Memory B cell (primary cell): ENCODE data around the gene LSM3.

Source experiments
- ATAC-seq: fragments of 150-1000 bp; cut with Tn5 transposase; 2 replicates; pipeline ENCODE4 v1.10.0; 2021; ENCODE audit warnings: low read depth, mild to moderate bottlenecking, moderate library complexity
- DNase-seq, 2 donors: peaks; one replicate each; pipeline ENCODE4 v3.0.0; 2022; ENCODE audit warnings: low spot score in 2 of 2
- H3K27ac Mint-ChIP-seq: one replicate; pipeline ENCODE4 v1.8.0; 2022; ENCODE audit warnings: mild to moderate bottlenecking, moderate library complexity, mixed read lengths
- H3K27me3 Mint-ChIP-seq: one replicate; pipeline ENCODE4 v1.8.0; 2022; ENCODE audit warnings: mixed read lengths
- H3K36me3 Mint-ChIP-seq: one replicate; pipeline ENCODE4 v1.8.0; 2022; ENCODE audit warnings: mild to moderate bottlenecking, mixed read lengths
- H3K4me1 Mint-ChIP-seq: one replicate; pipeline ENCODE4 v1.8.0; 2022; ENCODE audit warnings: mixed read lengths
- H3K4me3 Mint-ChIP-seq: one replicate; pipeline ENCODE4 v1.8.0; 2022; ENCODE audit warnings: mild to moderate bottlenecking, moderate library complexity, mixed read lengths
- H3K9me3 Mint-ChIP-seq: one replicate; pipeline ENCODE4 v1.8.0; 2022; ENCODE audit warnings: mixed read lengths

LSM3 gene

GRCh38 chr3:14178247-14179113 lies at the start of gene LSM3, which contains the start of gene XPC:
Gene LSM3, plus strand, starts transcription at chr3:14178817. Its CDS starts 44 bp downstream, at chr3:14178861.
Gene XPC, minus strand, starts transcription at chr3:14178601. Its CDS starts 33 bp downstream, at chr3:14178568.
- H3K4me1 Mint-ChIP-seq: peaks cover 42% of the 10 kb centered on the region
- no peaks in the 10 kb centered on the region for H3K9me3 Mint-ChIP-seq
- H3K27me3 Mint-ChIP-seq: no peaks in the 10 kb centered on the region
- DNase-seq (peak; percentile 99), ATAC-seq (peak; percentile 89)
- H3K4me3 Mint-ChIP-seq: peak within 1 kb of the TSS; percentile 98
- H3K36me3 Mint-ChIP-seq: peaks cover 5% of the 10 kb centered on the region
- H3K27ac Mint-ChIP-seq: peak within 1 kb of the TSS; percentile 99

DNA sequence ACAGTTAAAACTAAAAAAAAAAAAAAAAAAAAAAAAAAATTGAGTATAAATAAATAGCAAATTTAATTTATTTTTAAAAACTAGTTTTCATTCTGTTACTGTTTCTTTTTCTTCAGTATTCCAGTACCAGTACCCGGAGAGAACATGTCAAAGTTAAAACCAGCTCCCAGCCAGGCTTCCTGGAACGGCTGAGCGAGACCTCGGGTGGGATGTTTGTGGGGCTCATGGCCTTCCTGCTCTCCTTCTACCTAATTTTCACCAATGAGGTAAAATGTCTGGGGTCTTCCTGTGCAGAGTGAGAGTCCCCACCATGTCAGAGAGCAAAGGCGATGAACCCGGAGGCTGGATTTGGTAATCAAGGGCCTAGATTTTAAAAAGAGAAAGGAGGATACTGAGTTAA lies 49.3 kb upstream of the LSM3 start:
- Mint-ChIP-seq H3K36me3 (peaks cover 35% of the 10 kb centered on the region), H3K4me1 (peaks cover 30% of the 10 kb centered on the region), H3K27ac (no peak overlapping the region), H3K27me3 (no peaks in the 10 kb centered on the region), H3K4me3 (no peak overlapping the region), H3K9me3 (no peaks in the 10 kb centered on the region)
- ATAC-seq (no peak), DNase-seq (no peak)

DNA sequence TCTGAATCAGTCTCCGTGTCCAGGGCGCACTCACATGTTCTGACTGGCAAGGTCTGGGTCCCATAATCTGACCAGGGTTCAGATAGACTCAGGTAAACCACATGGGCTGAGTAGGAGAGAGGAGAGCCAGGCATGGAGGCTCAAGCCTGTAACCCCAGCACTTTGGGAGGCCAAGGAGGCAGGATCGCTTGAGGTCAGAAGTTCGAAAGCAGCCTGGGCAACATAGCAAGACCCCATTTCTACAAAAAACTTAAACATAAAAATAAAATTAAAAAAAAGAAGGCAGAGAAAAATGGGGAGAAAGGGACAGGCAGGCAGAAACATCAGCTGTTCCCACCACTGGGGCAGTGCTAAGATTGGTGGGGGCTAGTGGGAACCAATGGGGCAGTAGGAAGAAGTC lies 48.4 kb upstream of the LSM3 start:
- H3K4me3 Mint-ChIP-seq: no peak overlapping the region
- H3K4me1 Mint-ChIP-seq: peaks cover 30% of the 10 kb centered on the region
- H3K36me3 Mint-ChIP-seq: peaks cover 38% of the 10 kb centered on the region
- DNase-seq (no peak), ATAC-seq (no peak)
- no peaks in the 10 kb centered on the region for H3K9me3 Mint-ChIP-seq
- peak overlapping the region; percentile 15 for H3K27ac Mint-ChIP-seq
- H3K27me3 Mint-ChIP-seq: no peaks in the 10 kb centered on the region

DNA sequence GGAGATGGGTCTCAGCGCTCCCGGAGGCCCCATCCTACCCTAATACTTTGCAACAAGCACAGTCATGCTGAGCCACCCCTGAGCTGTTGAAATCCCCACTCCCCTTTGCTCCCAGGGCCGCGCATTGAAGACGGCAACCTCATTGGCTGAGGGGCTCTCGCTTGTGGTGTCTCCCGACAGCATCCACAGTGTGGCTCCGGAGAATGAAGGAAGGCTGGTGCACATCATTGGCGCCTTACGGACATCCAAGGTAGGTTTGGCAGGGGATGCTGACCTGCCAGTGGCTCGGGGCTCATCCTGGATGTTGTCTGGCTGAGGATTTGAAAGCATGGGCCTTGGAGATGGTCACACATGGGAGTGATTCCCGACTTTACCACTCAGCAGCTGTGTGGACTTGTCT lies 47.9 kb upstream of the LSM3 start:
- no peaks in the 10 kb centered on the region for H3K27me3 Mint-ChIP-seq
- H3K9me3 Mint-ChIP-seq: no peaks in the 10 kb centered on the region
- H3K27ac Mint-ChIP-seq: no peak overlapping the region
- H3K4me3 Mint-ChIP-seq: no peak overlapping the region
- DNase-seq: no peak
- no peak for ATAC-seq
- peaks cover 27% of the 10 kb centered on the region for H3K4me1 Mint-ChIP-seq
- peaks cover 39% of the 10 kb centered on the region for H3K36me3 Mint-ChIP-seq

GRCh38 chr3:14131134-14131533 lies 47.5 kb upstream of the LSM3 start:
- peaks cover 42% of the 10 kb centered on the region for H3K36me3 Mint-ChIP-seq
- H3K4me1 Mint-ChIP-seq: peaks cover 23% of the 10 kb centered on the region
- H3K4me3 Mint-ChIP-seq: no peak overlapping the region
- ATAC-seq (no peak), DNase-seq (no peak)
- H3K27ac Mint-ChIP-seq: no peak overlapping the region
- H3K27me3 Mint-ChIP-seq: no peaks in the 10 kb centered on the region
- H3K9me3 Mint-ChIP-seq: no peaks in the 10 kb centered on the region

DNA sequence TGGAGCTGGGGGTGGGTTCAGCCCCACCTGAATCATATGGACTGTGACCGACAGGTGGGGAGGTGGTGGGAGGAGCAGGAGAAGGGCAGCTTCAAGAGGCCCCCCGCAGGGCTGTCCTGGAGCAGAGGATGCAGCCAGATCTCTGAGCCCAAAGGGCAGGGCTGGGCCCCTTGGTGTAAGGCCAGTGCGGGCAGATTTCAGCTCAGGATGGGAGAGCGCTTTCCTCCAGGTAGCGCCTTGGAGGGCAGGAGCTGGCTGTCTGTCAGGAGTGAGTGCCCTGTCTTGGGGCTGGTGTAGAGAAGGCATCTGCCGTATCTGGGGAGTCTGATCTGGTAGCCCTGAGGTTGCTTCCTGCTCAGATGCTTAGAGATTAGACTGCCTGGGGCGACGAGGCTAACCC lies 46.5 kb upstream of the LSM3 start:
- DNase-seq (no peak), ATAC-seq (no peak)
- H3K4me3 Mint-ChIP-seq: no peak overlapping the region
- peaks cover 42% of the 10 kb centered on the region for H3K36me3 Mint-ChIP-seq
- H3K27me3 Mint-ChIP-seq: no peaks in the 10 kb centered on the region
- peaks cover 17% of the 10 kb centered on the region for H3K4me1 Mint-ChIP-seq
- H3K9me3 Mint-ChIP-seq: no peaks in the 10 kb centered on the region
- H3K27ac Mint-ChIP-seq: no peak overlapping the region

GRCh38 chr3:14132689-14133088 lies 45.9 kb upstream of the LSM3 start:
- Mint-ChIP-seq H3K36me3 (peaks cover 42% of the 10 kb centered on the region), H3K4me3 (no peak overlapping the region), H3K9me3 (no peaks in the 10 kb centered on the region), H3K4me1 (peaks cover 12% of the 10 kb centered on the region), H3K27ac (no peak overlapping the region), H3K27me3 (no peaks in the 10 kb centered on the region)
- no peak for DNase-seq
- no peak for ATAC-seq

DNA sequence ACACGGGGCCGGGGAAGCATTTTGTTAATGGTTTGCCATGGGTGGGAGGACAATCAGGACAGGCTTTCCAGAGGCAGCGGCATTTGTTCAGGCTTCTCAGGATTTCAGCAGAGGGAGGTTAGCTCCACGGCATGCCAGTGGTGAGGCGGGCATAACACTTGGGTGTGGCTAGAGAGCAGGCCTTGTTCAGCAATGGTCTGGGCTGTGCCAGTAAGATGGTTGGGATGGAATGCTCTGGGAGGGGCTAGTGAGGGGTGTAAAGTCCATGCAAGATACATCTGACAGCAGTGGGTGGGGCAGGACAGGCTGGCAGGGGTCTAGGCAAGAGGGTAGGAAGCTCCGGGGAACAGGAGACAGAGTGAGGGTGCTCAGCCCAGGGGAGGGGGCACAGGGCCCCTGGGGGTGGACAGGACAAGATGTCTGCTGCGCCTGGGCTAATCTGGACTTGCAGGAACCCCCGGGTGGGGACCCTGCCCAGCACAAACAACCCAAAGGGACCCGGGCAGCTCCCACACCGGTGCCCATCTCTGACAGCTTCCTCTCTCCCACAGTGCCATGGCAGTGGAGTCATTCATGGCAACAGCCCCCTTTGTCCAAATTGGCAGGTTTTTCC lies 45.3 kb upstream of the LSM3 start:
- no peak for ATAC-seq
- Mint-ChIP-seq H3K27me3 (no peaks in the 10 kb centered on the region), H3K27ac (no peak overlapping the region), H3K4me1 (peaks cover 6% of the 10 kb centered on the region), H3K4me3 (no peak overlapping the region), H3K9me3 (no peaks in the 10 kb centered on the region), H3K36me3 (peaks cover 42% of the 10 kb centered on the region)
- DNase-seq: no peak

DNA sequence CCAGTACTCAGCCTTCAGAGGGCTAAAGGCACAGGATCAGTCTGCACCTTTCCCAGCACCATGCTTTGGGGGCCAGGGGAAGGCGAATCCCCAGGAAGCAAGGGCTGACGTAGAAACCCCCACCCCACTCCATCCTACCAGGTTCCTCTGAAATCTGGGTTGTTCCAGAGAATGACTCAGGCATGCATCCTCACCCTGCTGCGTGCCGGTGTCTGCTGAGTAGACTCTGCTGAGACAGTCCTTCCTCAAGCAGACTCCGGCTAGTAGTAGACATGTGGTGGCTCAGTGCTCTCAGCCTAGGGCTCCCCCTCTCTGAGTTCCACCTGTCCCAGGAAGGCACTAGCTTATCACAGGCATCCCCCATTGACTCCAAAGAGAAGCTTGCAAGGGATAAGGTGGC lies 44.7 kb upstream of the LSM3 start:
- no peak overlapping the region for H3K27ac Mint-ChIP-seq
- no peaks in the 10 kb centered on the region for H3K9me3 Mint-ChIP-seq
- no peak overlapping the region for H3K4me3 Mint-ChIP-seq
- H3K36me3 Mint-ChIP-seq: peaks cover 37% of the 10 kb centered on the region
- DNase-seq (no peak), ATAC-seq (no peak)
- peaks cover 5% of the 10 kb centered on the region for H3K4me1 Mint-ChIP-seq
- no peaks in the 10 kb centered on the region for H3K27me3 Mint-ChIP-seq

GRCh38 chr3:14134291-14134690 lies 44.3 kb upstream of the LSM3 start:
- Mint-ChIP-seq H3K27me3 (no peaks in the 10 kb centered on the region), H3K4me3 (no peak overlapping the region), H3K4me1 (peaks cover 4% of the 10 kb centered on the region), H3K9me3 (no peaks in the 10 kb centered on the region), H3K27ac (no peak overlapping the region), H3K36me3 (peaks cover 35% of the 10 kb centered on the region)
- DNase-seq (no peak), ATAC-seq (no peak)

- H3K4me1 Mint-ChIP-seq: no peaks in the 10 kb centered on the region
- DNase-seq: no peak
- no peaks in the 10 kb centered on the region for H3K9me3 Mint-ChIP-seq
- H3K36me3 Mint-ChIP-seq: peaks cover 29% of the 10 kb centered on the region
- H3K4me3 Mint-ChIP-seq: no peak overlapping the region
- no peaks in the 10 kb centered on the region for H3K27me3 Mint-ChIP-seq
- H3K27ac Mint-ChIP-seq: no peak overlapping the region
- no peak for ATAC-seq
These were observed 43.0 kb upstream of the LSM3 start for GRCh38 chr3:14135581-14135980.

DNA sequence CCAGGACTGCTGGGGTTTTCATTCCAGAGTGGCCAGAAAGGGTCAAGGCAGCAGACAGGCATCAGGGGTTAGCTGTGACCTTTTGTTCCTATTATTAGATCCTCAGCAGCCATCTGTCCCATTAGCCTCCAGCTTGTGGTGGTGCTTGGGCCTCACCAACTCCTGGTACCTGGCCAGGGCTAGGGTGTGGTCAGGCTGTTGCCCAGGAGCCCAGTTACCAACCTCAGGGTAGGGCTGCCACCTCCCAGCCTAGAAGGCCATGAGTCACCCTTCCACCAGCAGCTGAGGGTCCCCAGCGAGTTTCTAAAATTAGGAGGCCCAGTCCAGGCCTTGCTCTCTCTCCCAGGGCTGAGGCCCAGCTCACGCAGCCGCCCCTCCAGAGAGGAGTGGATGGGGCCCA lies 41.6 kb upstream of the LSM3 start:
- no peaks in the 10 kb centered on the region for H3K4me1 Mint-ChIP-seq
- DNase-seq (no peak), ATAC-seq (no peak)
- H3K27ac Mint-ChIP-seq: no peak overlapping the region
- no peak overlapping the region for H3K4me3 Mint-ChIP-seq
- peaks cover 33% of the 10 kb centered on the region for H3K36me3 Mint-ChIP-seq
- no peaks in the 10 kb centered on the region for H3K27me3 Mint-ChIP-seq
- no peaks in the 10 kb centered on the region for H3K9me3 Mint-ChIP-seq

- Mint-ChIP-seq H3K36me3 (peaks cover 31% of the 10 kb centered on the region), H3K4me1 (no peaks in the 10 kb centered on the region), H3K27ac (peak overlapping the region; percentile 57), H3K9me3 (no peaks in the 10 kb centered on the region), H3K4me3 (no peak overlapping the region), H3K27me3 (no peaks in the 10 kb centered on the region)
- ATAC-seq (no peak), DNase-seq (no peak)
These were observed 41.2 kb upstream of the LSM3 start for GRCh38 chr3:14137445-14137844.

DNA sequence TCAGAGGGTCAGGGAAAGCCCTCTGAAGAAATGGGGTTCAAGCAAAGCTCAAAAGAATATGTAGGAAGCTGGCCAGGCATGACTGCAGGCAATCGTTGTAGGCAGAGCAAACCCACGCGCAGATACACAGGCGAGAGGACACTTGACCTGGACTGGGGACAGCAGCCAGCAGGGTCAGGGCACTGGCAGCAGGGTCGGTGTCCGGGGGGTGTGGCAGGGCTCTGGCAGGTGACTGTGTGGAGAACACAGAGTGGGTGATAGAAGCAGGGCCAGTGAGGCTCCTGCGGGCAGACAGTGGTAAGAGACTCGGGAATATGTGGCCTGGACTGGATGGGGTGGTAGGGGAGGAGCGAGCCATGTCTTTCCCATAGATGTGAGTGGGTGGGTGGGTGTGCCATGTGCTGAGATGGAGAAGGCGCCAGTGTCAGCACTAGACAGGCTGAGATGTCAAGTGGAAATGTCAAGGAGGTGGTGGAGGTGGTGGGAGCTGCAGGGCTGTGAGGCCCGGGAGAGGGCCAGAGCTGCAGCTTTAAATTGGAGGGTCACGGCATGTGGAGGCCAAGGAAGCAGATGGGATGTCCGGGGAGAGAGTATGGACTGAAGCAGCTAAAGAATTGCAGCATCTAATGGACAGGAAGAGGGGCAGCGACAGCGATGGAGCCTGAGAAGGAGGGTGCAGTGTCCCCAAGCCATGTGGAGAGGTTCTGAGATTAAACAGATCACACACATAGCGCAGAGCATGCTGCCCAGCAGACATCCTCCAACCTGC lies 40.3 kb upstream of the LSM3 start:
- Mint-ChIP-seq H3K27ac (peak overlapping the region; percentile 57), H3K9me3 (no peaks in the 10 kb centered on the region), H3K4me1 (no peaks in the 10 kb centered on the region), H3K27me3 (no peaks in the 10 kb centered on the region), H3K36me3 (peaks cover 26% of the 10 kb centered on the region), H3K4me3 (no peak overlapping the region)
- ATAC-seq: no peak
- DNase-seq: no peak
